NCI-H2196 (cell line): Measurements from ENCODE around the gene CEP76.
"Not testable (repeated sequence)": the region's sequence is repeated elsewhere in the genome, so short reads cannot be mapped to it uniquely, and the experiment has no call there.

Source experiments
- DNase-seq: peaks from one replicate; lab custom pipeline; 2025; ENCODE audit not compliant: unreplicated experiment; lab: John Stamatoyannopoulos, UW

Gene CEP76

DNA sequence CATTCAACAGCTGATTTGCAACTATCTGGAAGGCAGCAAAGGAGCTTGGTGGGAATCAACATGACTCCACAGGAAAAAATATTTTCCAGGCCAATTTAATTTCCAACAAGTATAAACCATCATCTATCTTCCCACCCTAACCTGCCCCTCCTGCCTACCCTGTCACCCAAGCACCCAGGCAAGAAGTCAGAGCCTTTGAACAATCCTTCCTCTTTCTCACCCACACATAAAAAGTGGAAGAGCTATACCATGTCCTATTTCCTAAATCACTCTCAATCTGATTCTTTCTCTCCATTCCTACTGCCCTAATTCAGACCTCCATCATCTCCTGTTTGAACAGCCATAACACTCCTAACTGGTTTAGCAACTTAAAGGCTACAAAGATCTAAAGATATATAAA lies 57.3 kb downstream of the CEP76 start:
- no peak for DNase-seq

DNA sequence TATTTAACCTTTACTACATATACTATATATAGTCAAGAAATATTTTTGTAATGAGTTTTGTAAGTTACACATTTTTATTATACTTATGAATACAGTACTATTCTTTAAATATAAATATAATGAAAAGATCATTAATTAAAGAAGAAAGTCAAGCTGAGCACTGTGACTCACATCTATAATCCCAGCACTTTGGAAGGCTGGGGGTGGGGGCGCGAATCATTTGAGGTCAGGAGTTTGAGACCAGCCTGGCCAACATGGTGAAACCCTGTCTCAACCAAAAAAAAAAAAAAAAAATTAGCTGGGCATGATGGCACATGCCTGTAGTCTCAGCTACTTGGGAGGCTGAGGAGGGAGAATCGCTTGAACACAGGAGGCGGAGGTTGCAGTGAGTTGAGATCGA lies 58.8 kb downstream of the CEP76 start:
- not testable (repeated sequence) for DNase-seq

DNA sequence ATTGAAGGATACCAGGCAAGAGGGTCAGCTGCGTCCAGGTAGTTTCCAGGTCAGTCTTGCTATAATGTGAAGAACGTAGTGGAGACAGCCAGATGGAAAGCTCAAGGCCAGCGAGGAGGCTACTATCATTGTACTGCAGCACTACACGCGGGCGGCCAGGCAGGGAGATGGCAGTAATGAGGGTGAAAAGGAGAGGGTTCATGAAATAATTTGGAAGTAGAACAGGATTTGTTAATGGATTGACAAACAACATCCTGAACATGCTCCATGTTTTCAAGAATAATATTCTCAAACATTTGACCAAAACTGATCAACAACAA lies 61.7 kb downstream of the CEP76 start:
- no peak for DNase-seq

DNA sequence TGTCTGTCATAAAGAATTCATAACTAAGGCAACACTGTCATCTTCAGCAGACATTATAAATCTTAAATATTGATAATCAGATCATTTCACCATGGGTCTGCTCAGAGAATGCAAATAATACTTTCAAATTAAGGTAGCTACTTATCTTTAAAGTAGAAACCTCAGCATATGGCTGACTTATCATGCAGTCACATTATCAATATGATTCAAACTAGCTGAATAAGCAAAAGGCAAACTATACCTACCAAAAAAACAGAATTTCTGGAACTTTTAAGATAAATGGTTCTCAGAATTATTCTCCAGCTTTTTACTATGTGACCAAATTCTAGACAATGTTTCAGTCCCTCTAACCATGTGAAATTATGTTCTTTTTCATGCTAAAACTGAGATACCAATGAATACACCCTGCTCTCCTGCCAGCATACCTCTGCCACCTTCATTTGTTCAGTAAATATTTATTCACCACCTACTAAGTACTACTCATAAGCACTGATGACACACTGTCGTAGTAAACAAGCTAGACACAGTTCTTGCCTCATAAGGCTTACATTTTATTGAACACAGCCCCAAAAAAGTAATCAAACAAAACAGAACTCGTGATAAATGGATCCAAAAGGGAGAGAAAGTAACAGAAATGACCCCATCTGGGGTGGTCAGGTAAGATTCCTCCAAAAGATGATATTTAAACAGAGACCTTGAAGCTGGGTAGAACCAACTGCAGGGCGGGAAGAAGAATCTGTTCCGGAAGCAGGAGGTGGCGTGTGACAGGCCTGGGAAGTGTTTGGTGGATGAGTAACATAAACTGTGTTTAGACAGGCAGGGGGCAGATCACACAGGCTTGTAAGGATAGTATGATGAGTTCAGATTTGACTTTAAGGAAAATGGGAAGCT lies 62.3 kb downstream of the CEP76 start:
- DNase-seq, result no peak

DNA sequence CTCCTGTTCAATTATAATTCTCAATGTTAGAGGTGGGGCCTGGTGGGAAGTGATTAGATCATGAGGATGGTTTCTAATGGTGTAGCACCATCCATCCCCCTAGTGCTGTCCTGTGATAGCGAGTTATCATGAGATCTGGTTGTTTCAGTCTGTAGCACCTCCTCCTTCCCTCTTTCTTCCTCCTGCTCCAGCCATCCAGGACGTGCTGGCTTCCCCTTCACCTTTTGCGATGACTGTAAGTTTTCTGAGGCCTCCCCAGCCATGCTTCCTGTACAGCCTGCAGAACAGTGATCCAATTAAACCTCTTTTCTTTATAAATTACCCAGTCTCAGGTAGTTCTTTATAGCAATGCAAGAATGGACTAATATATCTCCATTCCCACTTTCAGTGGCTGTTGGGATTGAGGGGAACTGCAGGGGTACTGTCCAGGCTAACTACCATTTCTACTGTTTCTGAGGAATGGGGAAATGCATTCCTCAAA lies 63.8 kb downstream of the CEP76 start:
- DNase-seq, result no peak

DNA sequence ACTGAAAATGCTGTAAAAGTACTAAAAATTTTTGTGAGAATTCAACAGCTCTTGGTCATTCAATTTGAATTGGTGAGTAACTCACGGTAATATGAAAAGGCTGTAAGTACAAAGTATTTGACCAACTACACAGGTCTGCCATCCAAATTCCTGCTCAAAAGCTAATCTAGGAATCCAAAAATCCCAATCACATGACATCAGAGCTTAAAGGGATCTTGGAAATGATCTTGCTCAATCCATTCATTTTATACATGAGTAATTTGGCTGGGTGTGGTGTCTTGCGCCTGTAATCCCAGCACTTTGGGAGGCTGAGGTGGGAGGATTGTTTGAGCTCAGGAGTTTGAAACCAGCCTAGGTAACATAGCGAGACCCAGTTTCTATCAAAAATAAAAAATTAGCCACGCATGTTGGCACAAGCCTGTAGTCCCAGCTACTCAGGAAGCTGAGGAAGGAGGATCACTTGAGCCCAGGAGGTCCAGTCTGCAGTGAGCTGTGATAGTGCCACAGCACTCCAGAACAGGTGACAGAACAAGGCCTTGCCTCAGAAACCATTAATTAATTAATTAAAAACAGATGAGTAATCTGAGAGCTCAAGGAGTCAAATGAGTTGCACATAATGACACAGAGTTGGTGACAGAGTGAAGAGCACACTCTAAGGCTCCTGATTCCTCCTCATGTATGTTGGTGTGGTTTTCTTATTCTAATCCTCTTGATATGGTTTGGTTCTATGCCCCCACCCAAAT lies 64.5 kb downstream of the CEP76 start:
- no peak for DNase-seq

DNA sequence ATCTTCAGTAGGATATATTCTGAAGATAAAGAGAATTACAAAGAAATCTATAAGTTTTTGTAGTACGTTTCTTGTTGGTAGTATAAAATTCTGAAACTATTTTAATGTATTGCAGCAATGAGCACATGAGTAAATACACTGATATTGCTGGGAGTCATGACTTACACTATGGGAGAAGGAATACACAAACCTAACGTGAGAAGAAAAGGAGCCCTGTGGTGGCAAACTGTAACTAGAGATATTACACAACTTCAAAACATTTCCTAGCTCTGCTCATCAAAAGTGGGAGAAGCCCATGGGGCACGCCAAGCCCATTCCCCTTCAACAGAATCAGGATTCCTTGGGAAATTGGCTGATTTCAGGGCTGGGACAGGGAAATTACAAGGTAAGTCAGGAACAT lies 65.1 kb downstream of the CEP76 start:
- DNase-seq, result no peak

DNA sequence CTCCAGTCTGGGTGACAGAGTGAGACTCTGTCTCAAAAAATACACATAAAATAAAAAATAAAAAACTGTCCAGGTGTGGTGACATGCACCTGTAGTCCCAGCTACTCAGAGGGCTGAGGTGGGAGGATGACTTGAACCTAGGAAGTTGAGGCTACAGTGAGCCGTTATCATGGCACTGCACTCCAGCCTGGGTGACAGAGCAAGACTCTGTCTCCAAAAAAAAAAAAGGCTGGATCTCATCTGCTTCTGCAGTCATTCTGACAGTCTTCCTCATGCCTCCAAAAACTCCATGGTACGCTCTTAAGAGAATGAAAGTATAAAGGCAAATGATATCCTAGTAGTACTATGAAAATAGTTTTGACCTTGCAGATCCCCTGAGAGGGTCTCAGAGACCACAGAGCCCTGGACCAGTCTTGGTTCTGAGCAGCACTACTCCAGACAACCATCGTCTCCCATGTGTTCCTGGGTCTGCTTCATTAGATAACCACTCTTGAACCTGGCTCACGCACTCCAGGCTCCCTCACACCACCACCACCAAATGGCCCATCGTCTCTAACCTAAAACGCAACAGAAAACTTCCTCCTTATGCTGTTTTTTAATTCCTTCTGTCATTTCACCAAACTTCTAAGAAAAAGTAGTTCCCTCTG lies 70.6 kb downstream of the CEP76 start:
- DNase-seq, result no peak

DNA sequence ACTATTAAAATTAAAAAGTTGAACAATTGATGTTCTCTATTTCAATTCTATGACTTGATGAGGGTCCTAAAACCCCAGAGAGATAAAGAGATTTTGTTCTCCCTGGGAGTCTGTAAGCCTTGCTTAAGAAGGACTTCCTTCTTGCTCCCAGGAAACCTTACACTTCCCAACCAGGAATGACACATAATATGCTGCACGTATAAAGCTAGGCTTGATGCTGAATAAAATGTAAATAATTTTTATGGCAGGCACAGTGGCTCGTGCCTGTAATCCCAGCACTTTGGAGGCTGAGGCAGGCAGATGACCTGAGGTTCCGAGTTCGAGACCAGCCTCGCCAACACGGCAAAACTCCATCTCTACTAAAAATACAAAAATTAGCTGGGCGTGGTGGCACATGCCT lies 72.4 kb downstream of the CEP76 start:
- no peak for DNase-seq

DNA sequence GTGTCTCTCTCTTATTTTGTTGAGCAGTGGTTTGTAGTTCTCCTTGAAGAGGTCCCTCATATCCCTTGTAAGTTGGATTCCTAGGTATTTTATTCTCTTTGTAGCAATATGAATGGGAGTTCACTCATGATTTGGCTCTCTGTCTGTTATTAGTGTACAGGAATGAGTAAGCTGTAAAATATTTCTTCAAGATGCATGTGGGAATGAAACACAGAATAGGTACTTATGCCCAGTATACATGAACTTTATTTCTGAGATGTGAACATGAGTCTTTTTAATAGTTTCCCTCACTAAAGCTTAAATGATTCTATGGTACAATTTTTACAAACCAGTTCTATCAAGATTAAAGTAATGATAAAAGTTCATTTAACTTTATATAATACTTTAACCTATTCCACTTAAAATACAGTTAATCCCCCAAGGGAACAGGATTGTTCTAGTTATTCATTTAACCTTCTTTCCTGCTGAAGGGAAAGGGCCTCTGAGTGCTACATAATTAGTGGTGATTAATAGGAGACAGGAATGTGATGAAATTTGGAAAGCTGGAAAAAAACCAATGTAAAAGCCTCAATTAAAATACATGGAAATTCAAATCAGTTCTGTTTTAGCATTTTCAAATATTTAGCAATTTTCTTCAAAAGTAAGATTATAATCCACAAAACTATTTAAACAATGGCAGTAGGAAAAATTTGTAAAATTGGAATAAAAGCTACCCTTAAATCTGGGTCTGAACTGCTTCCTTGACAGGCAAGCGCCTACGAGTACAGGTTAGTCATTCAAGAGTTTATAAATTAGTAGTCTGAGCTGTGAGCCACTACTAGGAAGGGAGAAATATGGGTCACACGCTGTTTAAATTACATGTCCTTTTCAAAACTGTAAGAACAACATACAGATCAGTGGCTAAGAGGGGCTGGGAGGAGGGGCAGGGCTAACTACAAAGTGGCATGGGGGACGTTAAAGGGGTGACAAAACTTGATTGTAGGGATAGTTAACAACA lies 73.5 kb downstream of the CEP76 start:
- DNase-seq, result no peak

DNA sequence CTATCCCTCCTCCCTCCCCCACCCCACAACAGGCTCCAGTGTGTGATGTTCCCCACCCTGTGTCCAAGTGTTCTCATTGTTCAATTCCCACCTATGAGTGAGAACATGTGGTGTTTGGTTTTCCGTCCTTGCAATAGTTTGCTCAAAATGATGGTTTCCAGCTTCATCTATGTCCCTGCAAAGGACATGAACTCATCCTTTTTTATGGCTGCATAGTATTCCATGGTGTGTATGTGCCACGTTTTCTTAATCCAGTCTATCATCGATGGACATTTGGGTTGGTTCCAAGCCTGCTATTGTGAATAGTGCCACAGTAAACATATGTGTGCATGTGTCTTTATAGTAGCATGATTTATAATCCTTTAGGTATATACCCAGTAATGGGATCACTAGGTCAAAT lies 75.3 kb downstream of the CEP76 start:
- DNase-seq, result not testable (repeated sequence)

DNA sequence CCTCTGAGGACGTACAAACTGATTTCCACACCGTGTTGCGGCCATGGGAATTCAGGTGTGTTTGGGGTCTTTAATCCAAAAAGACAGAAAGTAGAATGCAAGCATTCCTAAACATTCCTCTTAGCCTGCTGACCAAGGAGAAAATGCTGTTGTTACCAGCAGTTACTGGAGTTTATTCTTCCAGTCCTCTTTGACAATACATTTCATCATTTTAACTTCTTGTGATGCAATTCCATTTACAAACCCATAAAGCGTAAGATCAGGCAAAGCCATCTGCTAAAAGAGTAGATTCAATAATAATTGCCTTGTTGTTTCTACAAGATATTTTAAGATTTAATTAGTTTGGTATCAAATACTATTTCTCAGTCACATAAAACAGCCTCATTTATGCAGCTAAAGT lies 77.3 kb downstream of the CEP76 start:
- DNase-seq, result no peak
